Breast epithelium (tissue), 3 donors: ENCODE results near the gene NOD1.

ENCODE experiments used
- CTCF ChIP-seq, 3 donors: fragments of 450-650 bp; IDR thresholded peaks; one replicate each; pipeline ENCODE4 v1.5.1; 2016 to 2017; ENCODE audit warnings: antibody characterized with exemption in 3 of 3, mild to moderate bottlenecking in 3 of 3, moderate library complexity in 3 of 3
- POLR2A ChIP-seq: fragments of 450-650 bp; IDR thresholded peaks from one replicate; pipeline ENCODE4 v1.6.1; 2016; ENCODE audit warnings: antibody characterized with exemption, mild to moderate bottlenecking, moderate library complexity
- POLR2AphosphoS5 ChIP-seq, 3 donors: sonication (generic); formaldehyde crosslinking; IDR thresholded peaks; one replicate each; pipeline ENCODE4 v1.6.1; 2017; ENCODE audit warnings: antibody characterized with exemption in 3 of 3

GRCh38 chr7:30514776-30515175 is 36.2 kb upstream of the NOD1 start:
- TF ChIP-seq CTCF (IDR thresholded peaks at IDR 0.05) (no peak), POLR2AphosphoS5 (IDR thresholded peaks at IDR 0.05) (no peak), POLR2A (no peak)
